ENCODE data around the gene ZNF280D.

The ZNF280D gene

DNA sequence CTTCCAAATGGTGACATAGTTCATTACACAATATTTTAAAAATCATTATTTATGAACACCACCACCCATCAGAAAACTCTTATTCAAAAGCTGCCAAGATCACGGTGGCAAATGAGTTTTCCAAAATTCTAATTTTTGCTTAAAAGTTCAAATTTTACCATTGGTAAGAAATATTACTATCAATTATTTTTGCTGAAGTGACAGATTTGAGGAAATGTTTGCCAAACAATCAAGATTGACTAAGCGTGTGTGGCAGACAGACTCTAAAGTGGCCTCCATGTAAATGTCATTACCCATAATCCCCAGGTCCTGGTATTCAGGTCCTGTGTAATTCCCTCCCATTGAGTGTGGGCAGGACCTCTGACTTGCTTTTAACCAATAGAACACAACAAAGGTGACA, 35.0 kb downstream of the ZNF280D start:
- TF ChIP-seq, protein P1, sequence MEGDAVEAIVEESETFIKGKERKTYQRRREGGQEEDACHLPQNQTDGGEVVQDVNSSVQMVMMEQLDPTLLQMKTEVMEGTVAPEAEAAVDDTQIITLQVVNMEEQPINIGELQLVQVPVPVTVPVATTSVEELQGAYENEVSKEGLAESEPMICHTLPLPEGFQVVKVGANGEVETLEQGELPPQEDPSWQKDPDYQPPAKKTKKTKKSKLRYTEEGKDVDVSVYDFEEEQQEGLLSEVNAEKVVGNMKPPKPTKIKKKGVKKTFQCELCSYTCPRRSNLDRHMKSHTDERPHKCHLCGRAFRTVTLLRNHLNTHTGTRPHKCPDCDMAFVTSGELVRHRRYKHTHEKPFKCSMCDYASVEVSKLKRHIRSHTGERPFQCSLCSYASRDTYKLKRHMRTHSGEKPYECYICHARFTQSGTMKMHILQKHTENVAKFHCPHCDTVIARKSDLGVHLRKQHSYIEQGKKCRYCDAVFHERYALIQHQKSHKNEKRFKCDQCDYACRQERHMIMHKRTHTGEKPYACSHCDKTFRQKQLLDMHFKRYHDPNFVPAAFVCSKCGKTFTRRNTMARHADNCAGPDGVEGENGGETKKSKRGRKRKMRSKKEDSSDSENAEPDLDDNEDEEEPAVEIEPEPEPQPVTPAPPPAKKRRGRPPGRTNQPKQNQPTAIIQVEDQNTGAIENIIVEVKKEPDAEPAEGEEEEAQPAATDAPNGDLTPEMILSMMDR (conservative IDR thresholded peaks at IDR 0.05; ENCODE audit: control insufficient read depth, insufficient read depth, low read depth, low read length), result no peak
- DNase-seq (ENCODE audit: low read depth), result no peak
- H3K4me3 ChIP-seq (ENCODE audit: control insufficient read depth, low read depth, low read length), result no peak overlapping the region

DNA sequence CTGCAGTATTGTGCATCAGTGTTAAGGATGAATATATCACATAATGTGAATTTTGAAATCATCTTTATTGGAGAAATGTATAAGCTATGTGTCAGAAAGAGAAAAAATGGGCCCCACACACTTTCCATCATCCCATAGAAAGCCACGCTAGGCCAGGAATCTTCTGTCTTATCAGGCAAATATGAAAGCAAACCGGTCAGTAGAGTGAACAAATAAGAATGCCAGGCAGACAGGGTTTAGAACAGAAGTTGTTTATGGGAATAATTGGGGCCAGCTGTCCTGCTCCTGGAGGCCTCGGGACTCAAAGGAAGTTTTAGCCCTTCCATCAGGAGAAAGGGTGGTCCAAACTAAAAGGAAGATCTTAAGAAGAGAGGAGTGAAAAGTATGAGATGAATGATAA, 39.5 kb downstream of the ZNF280D start:
- H3K4me3 ChIP-seq (ENCODE audit: control insufficient read depth, low read depth, low read length), result no peak overlapping the region
- TF ChIP-seq, protein P1 (conservative IDR thresholded peaks at IDR 0.05; ENCODE audit: control insufficient read depth, insufficient read depth, low read depth, low read length), result no peak
- DNase-seq (ENCODE audit: low read depth), result peak; percentile 7

- DNase-seq (ENCODE audit: low read depth), result no peak
- TF ChIP-seq, protein P1 (conservative IDR thresholded peaks at IDR 0.05; ENCODE audit: control insufficient read depth, insufficient read depth, low read depth, low read length), result no peak
- no peak overlapping the region for H3K4me3 ChIP-seq (ENCODE audit: control insufficient read depth, low read depth, low read length)
Measured at GRCh38 chr15:56690733-56691132, 42.6 kb downstream of the ZNF280D start.

- H3K4me3 ChIP-seq (ENCODE audit: control insufficient read depth, low read depth, low read length), result no peak overlapping the region
- TF ChIP-seq, protein P1 (conservative IDR thresholded peaks at IDR 0.05; ENCODE audit: control insufficient read depth, insufficient read depth, low read depth, low read length), result no peak
- DNase-seq (ENCODE audit: low read depth), result no peak
Measured at GRCh38 chr15:56683908-56684307, 49.4 kb downstream of the ZNF280D start.

DNA sequence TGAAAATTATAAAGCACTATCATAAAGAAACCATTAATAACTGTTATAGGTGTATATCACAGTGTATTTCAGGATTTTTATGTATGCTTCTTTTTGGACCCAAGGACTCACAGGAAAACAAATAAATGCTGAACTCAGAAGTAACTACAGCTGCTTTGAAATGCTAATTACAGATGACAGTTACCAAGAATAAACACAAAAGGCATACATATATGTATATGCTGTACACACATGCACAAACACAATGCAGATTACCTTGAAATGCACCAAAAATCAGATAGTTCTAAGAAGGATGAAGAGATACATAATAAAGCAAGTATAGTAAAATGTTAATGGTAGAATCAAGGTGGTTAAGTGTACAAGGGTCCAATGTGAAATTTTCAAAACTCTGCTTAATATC, 52.2 kb downstream of the ZNF280D start:
- H3K4me3 ChIP-seq (ENCODE audit: control insufficient read depth, low read depth, low read length), result no peak overlapping the region
- DNase-seq (ENCODE audit: low read depth), result no peak
- TF ChIP-seq, protein P1 (conservative IDR thresholded peaks at IDR 0.05; ENCODE audit: control insufficient read depth, insufficient read depth, low read depth, low read length), result no peak

DNA sequence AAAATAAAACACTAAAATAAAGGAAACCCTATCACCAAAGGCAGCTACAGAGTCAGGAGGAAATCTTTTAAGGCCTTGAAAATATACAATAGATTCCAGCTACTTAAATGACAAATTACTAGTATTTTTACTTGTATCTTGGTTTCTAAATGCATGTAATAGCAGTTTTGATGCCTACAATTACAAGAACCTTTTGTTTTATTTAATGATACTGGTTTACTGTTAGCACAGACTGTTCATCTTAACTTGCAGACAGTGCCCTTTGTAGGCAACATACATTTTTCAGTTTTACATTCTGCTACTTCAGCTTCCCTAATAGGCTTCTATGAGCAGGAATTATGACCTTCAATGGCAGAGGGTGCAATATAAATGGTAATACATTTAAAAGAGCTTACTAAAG, 54.1 kb downstream of the ZNF280D start:
- H3K4me3 ChIP-seq (ENCODE audit: control insufficient read depth, low read depth, low read length), result no peak overlapping the region
- TF ChIP-seq, protein P1 (conservative IDR thresholded peaks at IDR 0.05; ENCODE audit: control insufficient read depth, insufficient read depth, low read depth, low read length), result no peak
- no peak for DNase-seq (ENCODE audit: low read depth)

DNA sequence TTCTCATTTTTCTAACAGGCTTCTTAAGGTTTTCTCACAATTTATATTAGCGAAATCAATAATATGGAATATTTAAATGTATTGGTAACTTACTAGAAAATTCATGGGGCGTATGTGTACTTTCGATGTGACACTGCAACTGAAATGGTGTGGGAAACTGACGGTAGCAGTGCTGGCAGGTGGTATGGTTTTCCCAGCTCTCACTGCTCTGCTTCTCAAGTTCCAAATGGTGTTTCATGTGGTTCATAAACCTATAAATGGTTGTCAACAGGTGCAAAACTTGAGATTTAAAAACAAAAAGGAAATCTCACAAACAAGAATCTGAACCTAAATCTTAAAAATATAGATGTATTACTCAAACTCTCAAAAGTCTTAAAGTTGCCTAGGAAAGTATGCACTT, 54.7 kb downstream of the ZNF280D start:
- no peak for DNase-seq (ENCODE audit: low read depth)
- TF ChIP-seq, protein P1 (conservative IDR thresholded peaks at IDR 0.05; ENCODE audit: control insufficient read depth, insufficient read depth, low read depth, low read length), result no peak
- H3K4me3 ChIP-seq (ENCODE audit: control insufficient read depth, low read depth, low read length), result no peak overlapping the region
